B cell (primary cell): Measurements from ENCODE around the gene CLSTN2.

Experiments
- CTCF ChIP-seq: fragments of 200-600 bp; IDR thresholded peaks from one replicate; pipeline ENCODE4 v1.8.0; 2022; ENCODE audit warnings: antibody characterized with exemption, mild to moderate bottlenecking
- EZH2 ChIP-seq: IDR thresholded peaks from 2 replicates; pipeline ENCODE4 v1.6.1; 2012; ENCODE audit warnings: borderline replicate concordance, low read depth, mild to moderate bottlenecking, moderate library complexity, low read length; ENCODE audit not compliant: insufficient read depth, poor library complexity, severe bottlenecking

GRCh38 chr3:140050396-140050795, 115.4 kb downstream of the CLSTN2 start:
- no peak for TF ChIP-seq EZH2
- TF ChIP-seq CTCF, result no peak
